GM23338 (cell line): ENCODE data around the gene RPS8. TPM values are rescaled to one million over a fixed set of nuclear protein-coding genes. Genes with fewer than 3 reads are reported as not detected.

Experiments used
- ATAC-seq: fragments of 200-7000 bp; cut with Tn5 transposase; 3 replicates; pipeline ENCODE4 v1.9.1; 2020
- DNase-seq: peaks from one replicate; pipeline ENCODE4 v3.0.0-alpha.2; 2015; ENCODE audit warnings: low spot score
- H2AFZ ChIP-seq: fragments of 200-600 bp; sonication (generic); 2 replicates; pipeline ENCODE4 v1.8.0; 2016; ENCODE audit warnings: antibody characterized with exemption, mild to moderate bottlenecking, moderate library complexity
- H3F3A ChIP-seq: fragments of 200-600 bp; sonication (generic); replicated peaks from 2 replicates; pipeline ENCODE4 v1.8.0; 2017; ENCODE audit warnings: antibody characterized with exemption, mixed run types, low read depth
- H3K27ac ChIP-seq: fragments of 200-600 bp; sonication (generic); 2 replicates; pipeline ENCODE4 v1.6.1; 2016; ENCODE audit warnings: low read depth
- H3K27me3 ChIP-seq: fragments of 200-600 bp; sonication (generic); 2 replicates; pipeline ENCODE4 v1.8.0; 2016; ENCODE audit warnings: mild to moderate bottlenecking, mixed run types, moderate library complexity; ENCODE audit not compliant: insufficient read depth
- H3K36me3 ChIP-seq: fragments of 200-600 bp; sonication (generic); 2 replicates; pipeline ENCODE4 v1.8.0; 2016; ENCODE audit warnings: mild to moderate bottlenecking; ENCODE audit not compliant: insufficient read depth
- H3K4me1 ChIP-seq: fragments of 200-600 bp; sonication (generic); 2 replicates; pipeline ENCODE4 v1.8.0; 2016; ENCODE audit warnings: mild to moderate bottlenecking, moderate library complexity; ENCODE audit not compliant: insufficient read depth
- H3K4me2 ChIP-seq: fragments of 200-600 bp; sonication (generic); 2 replicates; pipeline ENCODE4 v1.7.1; 2017; ENCODE audit warnings: mixed run types
- H3K4me3 ChIP-seq: fragments of 200-600 bp; sonication (generic); 2 replicates; pipeline ENCODE4 v1.6.1; 2016; ENCODE audit warnings: mixed run types
- H3K79me2 ChIP-seq: fragments of 200-600 bp; sonication (generic); replicated peaks from 2 replicates; pipeline ENCODE4 v1.8.0; 2017; ENCODE audit warnings: mild to moderate bottlenecking; ENCODE audit not compliant: insufficient read depth
- H3K9me2 ChIP-seq: fragments of 200-600 bp; sonication (generic); 2 replicates; pipeline ENCODE4 v1.8.0; 2017; ENCODE audit not compliant: insufficient read depth
- H4K20me1 ChIP-seq: fragments of 200-600 bp; sonication (generic); replicated peaks from 2 replicates; pipeline ENCODE4 v1.8.0; 2017; ENCODE audit warnings: mild to moderate bottlenecking; ENCODE audit not compliant: insufficient read depth
- H3K27ac Mint-ChIP-seq: 2 replicates; pipeline ENCODE4 v1.8.0; 2020; ENCODE audit warnings: inconsistent platforms, mild to moderate bottlenecking, moderate library complexity, mixed read lengths
- H3K27me3 Mint-ChIP-seq: 3 replicates; pipeline ENCODE4 v1.8.0; 2022; ENCODE audit warnings: low read depth, mild to moderate bottlenecking, moderate library complexity, mixed read lengths, inconsistent platforms; ENCODE audit not compliant: insufficient read depth, poor library complexity
- H3K36me3 Mint-ChIP-seq: 3 replicates; pipeline ENCODE4 v1.8.0; 2021; ENCODE audit warnings: low read depth, mild to moderate bottlenecking, inconsistent platforms, moderate library complexity, mixed read lengths
- H3K4me1 Mint-ChIP-seq: 3 replicates; pipeline ENCODE4 v1.8.0; 2020; ENCODE audit warnings: mild to moderate bottlenecking, inconsistent platforms, mixed read lengths
- H3K4me3 Mint-ChIP-seq: 3 replicates; pipeline ENCODE4 v1.8.0; 2021; ENCODE audit warnings: moderate library complexity, mild to moderate bottlenecking, inconsistent platforms, mixed read lengths
- H3K9me3 Mint-ChIP-seq: 3 replicates; pipeline ENCODE4 v1.8.0; 2020; ENCODE audit warnings: moderate library complexity, mild to moderate bottlenecking, inconsistent platforms, mixed read lengths
- EZH2 ChIP-seq: fragments of 200-600 bp; sonication (generic); IDR thresholded peaks from one replicate; pipeline ENCODE4 v1.8.0; 2017; ENCODE audit warnings: antibody characterized with exemption, mild to moderate bottlenecking, low read depth; ENCODE audit not compliant: unreplicated experiment
- EZH2phosphoT487 ChIP-seq: fragments of 200-600 bp; sonication (generic); IDR thresholded peaks from one replicate; pipeline ENCODE4 v1.8.1; 2018; ENCODE audit warnings: antibody characterized with exemption; ENCODE audit not compliant: unreplicated experiment
- JUNB ChIP-seq: IDR thresholded peaks from one replicate; pipeline ENCODE4 v1.6.1; 2016; ENCODE audit warnings: antibody characterized with exemption; ENCODE audit not compliant: unreplicated experiment
- NANOG ChIP-seq: IDR thresholded peaks from 2 replicates; pipeline ENCODE4 v1.6.1; 2016; ENCODE audit warnings: antibody characterized with exemption, borderline replicate concordance
- POLR2AphosphoS5 ChIP-seq: IDR thresholded peaks from 2 replicates; pipeline ENCODE4 v1.6.1; 2016; ENCODE audit warnings: antibody characterized with exemption, low read depth
- REST ChIP-seq: IDR thresholded peaks from one replicate; pipeline ENCODE4 v1.6.1; 2018; ENCODE audit warnings: antibody characterized with exemption; ENCODE audit not compliant: unreplicated experiment
- STAT1 ChIP-seq: IDR thresholded peaks from one replicate; pipeline ENCODE4 v1.6.1; 2016; ENCODE audit warnings: antibody characterized with exemption; ENCODE audit not compliant: unreplicated experiment
- ZNF114 ChIP-seq: fragments of 250-450 bp; sonication (Bioruptor Pico); IDR thresholded peaks from 2 replicates; pipeline ENCODE4 v1.5.0; 2020; ENCODE audit warnings: mild to moderate bottlenecking, moderate library complexity
- ZNF331 ChIP-seq: fragments of 250-450 bp; sonication (Bioruptor Pico); IDR thresholded peaks from 2 replicates; pipeline ENCODE4 v1.5.0; 2020; ENCODE audit warnings: low read depth, mild to moderate bottlenecking, moderate library complexity
- polyA plus RNA-seq: library from polyadenylated mRNA; unstranded; fragments of >200 nt; fragmentation: Nextera tagmentation; extraction: Ambion mirVana; gene quantifications from 2 replicates; pipeline ENCODE4 v1.2.1, GENCODE V29; 2016
- total RNA-seq: library from RNA; depleted of rRNA; stranded (reverse); fragments of >200 nt; shearing (Covaris generic); gene quantifications from 2 replicates; pipeline ENCODE4 v1.2.3, GENCODE V29; 2014
- TF ChIP-seq, protein P1 (sequence below), 2 experiments: fragments of 200-600 bp in 1 of 2; sonication (generic) in 1 of 2; conservative IDR thresholded peaks; 2 replicates each; pipeline versions ENCODE4 v1.5.1 to v1.6.1; 2016 to 2017; ENCODE audit warnings: antibody characterized with exemption in 2 of 2, low read depth in 2 of 2, mild to moderate bottlenecking in 2 of 2, moderate library complexity in 1 of 2
- TF ChIP-seq, protein P2 (sequence below): fragments of 250-450 bp; sonication (Bioruptor Pico); IDR thresholded peaks from 2 replicates; pipeline ENCODE4 v1.5.0; 2020; ENCODE audit warnings: mild to moderate bottlenecking, moderate library complexity

The RPS8 gene
- total and polyA plus RNA-seq, 2 experiments from 2014 or later = 1,756 to 2,427 TPM

GRCh38 chr1:44821240-44821715 is 45.9 kb downstream of the RPS8 start (continued):
- TF ChIP-seq REST (no peak), NANOG (no peak), POLR2AphosphoS5 (no peak), STAT1 (no peak), ZNF114 (CRISPR knock-in tag) (no peak), EZH2 (no peak)

DNA sequence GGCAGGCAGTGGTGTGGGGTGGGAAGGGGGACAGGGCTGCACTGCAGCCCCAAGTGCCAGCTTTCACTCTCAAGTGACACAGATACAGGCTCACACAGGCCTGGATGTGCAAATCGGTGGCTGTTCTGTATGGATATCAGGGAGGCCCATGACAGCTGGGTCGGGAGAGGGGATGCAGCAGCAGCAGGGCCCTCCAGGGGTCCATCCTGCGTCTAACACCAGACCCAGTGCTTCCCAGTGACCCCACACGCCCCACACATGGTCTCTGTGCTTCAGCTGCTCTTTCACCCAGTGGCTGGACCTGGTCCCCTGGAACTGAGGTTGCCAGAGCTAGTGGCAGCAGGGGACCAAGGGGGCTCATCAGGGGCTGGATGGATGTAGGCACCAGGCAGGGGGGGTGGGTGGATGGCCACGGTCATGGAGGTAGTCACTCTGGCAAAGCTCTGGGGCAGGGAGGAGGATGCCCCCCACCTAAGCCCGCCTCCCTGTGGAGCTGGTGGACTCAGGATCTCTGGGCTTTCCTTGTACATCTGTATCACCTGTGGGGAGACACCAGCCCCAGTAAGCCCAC is 46.9 kb downstream of the RPS8 start:
- no peaks in the 10 kb centered on the region for H3K79me2 ChIP-seq
- no peaks in the 10 kb centered on the region for H3K9me2 ChIP-seq
- Mint-ChIP-seq H3K36me3 (no peaks in the 10 kb centered on the region; the same call in 2 of the 3 replicates), H3K4me3 (no peak overlapping the region), H3K9me3 (no peaks in the 10 kb centered on the region), H3K4me1 (peaks cover 16% of the 10 kb centered on the region), H3K27me3 (peaks cover 20% of the 10 kb centered on the region), H3K27ac (no peak overlapping the region)
- H3K4me2 ChIP-seq = no peak overlapping the region
- 0 out of 2 replicates have a peak, but pooled peaks cover 3% of the 10 kb centered on the region for H3F3A ChIP-seq
- DNase-seq = no peak
- no peak for ATAC-seq
- no peak overlapping the region for H2AFZ ChIP-seq
- no peaks in the 10 kb centered on the region for H3K36me3 ChIP-seq
- H4K20me1 ChIP-seq = no peaks in the 10 kb centered on the region
- H3K4me1 ChIP-seq = peaks cover 9% of the 10 kb centered on the region
- H3K27ac ChIP-seq = no peak overlapping the region
- H3K27me3 ChIP-seq = no peaks in the 10 kb centered on the region
- H3K4me3 ChIP-seq = no peak overlapping the region
- TF ChIP-seq, protein P1, sequence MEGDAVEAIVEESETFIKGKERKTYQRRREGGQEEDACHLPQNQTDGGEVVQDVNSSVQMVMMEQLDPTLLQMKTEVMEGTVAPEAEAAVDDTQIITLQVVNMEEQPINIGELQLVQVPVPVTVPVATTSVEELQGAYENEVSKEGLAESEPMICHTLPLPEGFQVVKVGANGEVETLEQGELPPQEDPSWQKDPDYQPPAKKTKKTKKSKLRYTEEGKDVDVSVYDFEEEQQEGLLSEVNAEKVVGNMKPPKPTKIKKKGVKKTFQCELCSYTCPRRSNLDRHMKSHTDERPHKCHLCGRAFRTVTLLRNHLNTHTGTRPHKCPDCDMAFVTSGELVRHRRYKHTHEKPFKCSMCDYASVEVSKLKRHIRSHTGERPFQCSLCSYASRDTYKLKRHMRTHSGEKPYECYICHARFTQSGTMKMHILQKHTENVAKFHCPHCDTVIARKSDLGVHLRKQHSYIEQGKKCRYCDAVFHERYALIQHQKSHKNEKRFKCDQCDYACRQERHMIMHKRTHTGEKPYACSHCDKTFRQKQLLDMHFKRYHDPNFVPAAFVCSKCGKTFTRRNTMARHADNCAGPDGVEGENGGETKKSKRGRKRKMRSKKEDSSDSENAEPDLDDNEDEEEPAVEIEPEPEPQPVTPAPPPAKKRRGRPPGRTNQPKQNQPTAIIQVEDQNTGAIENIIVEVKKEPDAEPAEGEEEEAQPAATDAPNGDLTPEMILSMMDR (conservative IDR thresholded peaks at IDR 0.05; ENCODE audit: low read depth in 2 of 2) = no peak
- TF ChIP-seq POLR2AphosphoS5 = no peak
- TF ChIP-seq, protein P2, sequence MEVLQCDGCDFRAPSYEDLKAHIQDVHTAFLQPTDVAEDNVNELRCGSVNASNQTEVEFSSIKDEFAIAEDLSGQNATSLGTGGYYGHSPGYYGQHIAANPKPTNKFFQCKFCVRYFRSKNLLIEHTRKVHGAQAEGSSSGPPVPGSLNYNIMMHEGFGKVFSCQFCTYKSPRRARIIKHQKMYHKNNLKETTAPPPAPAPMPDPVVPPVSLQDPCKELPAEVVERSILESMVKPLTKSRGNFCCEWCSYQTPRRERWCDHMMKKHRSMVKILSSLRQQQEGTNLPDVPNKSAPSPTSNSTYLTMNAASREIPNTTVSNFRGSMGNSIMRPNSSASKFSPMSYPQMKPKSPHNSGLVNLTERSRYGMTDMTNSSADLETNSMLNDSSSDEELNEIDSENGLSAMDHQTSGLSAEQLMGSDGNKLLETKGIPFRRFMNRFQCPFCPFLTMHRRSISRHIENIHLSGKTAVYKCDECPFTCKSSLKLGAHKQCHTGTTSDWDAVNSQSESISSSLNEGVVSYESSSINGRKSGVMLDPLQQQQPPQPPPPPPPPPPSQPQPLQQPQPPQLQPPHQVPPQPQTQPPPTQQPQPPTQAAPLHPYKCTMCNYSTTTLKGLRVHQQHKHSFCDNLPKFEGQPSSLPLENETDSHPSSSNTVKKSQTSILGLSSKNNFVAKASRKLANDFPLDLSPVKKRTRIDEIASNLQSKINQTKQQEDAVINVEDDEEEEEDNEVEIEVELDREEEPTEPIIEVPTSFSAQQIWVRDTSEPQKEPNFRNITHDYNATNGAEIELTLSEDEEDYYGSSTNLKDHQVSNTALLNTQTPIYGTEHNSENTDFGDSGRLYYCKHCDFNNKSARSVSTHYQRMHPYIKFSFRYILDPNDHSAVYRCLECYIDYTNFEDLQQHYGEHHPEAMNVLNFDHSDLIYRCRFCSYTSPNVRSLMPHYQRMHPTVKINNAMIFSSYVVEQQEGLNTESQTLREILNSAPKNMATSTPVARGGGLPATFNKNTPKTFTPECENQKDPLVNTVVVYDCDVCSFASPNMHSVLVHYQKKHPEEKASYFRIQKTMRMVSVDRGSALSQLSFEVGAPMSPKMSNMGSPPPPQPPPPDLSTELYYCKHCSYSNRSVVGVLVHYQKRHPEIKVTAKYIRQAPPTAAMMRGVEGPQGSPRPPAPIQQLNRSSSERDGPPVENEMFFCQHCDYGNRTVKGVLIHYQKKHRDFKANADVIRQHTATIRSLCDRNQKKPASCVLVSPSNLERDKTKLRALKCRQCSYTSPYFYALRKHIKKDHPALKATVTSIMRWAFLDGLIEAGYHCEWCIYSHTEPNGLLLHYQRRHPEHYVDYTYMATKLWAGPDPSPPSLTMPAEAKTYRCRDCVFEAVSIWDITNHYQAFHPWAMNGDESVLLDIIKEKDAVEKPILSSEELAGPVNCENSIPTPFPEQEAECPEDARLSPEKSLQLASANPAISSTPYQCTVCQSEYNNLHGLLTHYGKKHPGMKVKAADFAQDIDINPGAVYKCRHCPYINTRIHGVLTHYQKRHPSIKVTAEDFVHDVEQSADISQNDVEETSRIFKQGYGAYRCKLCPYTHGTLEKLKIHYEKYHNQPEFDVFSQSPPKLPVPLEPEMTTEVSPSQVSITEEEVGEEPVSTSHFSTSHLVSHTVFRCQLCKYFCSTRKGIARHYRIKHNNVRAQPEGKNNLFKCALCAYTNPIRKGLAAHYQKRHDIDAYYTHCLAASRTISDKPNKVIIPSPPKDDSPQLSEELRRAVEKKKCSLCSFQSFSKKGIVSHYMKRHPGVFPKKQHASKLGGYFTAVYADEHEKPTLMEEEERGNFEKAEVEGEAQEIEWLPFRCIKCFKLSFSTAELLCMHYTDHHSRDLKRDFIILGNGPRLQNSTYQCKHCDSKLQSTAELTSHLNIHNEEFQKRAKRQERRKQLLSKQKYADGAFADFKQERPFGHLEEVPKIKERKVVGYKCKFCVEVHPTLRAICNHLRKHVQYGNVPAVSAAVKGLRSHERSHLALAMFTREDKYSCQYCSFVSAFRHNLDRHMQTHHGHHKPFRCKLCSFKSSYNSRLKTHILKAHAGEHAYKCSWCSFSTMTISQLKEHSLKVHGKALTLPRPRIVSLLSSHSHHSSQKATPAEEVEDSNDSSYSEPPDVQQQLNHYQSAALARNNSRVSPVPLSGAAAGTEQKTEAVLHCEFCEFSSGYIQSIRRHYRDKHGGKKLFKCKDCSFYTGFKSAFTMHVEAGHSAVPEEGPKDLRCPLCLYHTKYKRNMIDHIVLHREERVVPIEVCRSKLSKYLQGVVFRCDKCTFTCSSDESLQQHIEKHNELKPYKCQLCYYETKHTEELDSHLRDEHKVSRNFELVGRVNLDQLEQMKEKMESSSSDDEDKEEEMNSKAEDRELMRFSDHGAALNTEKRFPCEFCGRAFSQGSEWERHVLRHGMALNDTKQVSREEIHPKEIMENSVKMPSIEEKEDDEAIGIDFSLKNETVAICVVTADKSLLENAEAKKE (CRISPR knock-in tag) = no peak
- TF ChIP-seq EZH2phosphoT487 = no peak
- no peak for TF ChIP-seq JUNB
- TF ChIP-seq ZNF331 (CRISPR knock-in tag) = no peak
- TF ChIP-seq NANOG = no peak
- TF ChIP-seq STAT1 = no peak
